Thoracic aorta (tissue), 2 donors: ENCODE results near the gene CASQ1. TPM values are rescaled to one million over a fixed set of nuclear protein-coding genes. Genes with fewer than 3 reads are reported as not detected.
A peak's percentile ranks its signal among the peaks of the same experiment; 100 is the strongest.

Source experiments
- ATAC-seq: fragments of 150-250 bp; one replicate; pipeline ENCODE4 v1.8.0; 2017; ENCODE audit warnings: low read depth; ENCODE audit not compliant: insufficient number of reproducible peaks, low FRiP score
- DNase-seq: peaks from one replicate; pipeline ENCODE4 v3.0.0-alpha.2; 2020; ENCODE audit warnings: low spot score
- H3K27ac ChIP-seq, 2 donors: fragments of 200-600 bp; sonication (generic); 1 replicate in 1 of 2; 2 replicates in 1 of 2; pipeline ENCODE4 v1.5.1; 2016; ENCODE audit warnings: mild to moderate bottlenecking in 2 of 2, moderate library complexity in 2 of 2
- H3K27me3 ChIP-seq: fragments of 200-600 bp; sonication (generic); replicated peaks from 2 replicates; pipeline ENCODE4 v1.6.0; 2016; ENCODE audit warnings: mild to moderate bottlenecking; ENCODE audit not compliant: insufficient read depth
- H3K36me3 ChIP-seq: fragments of 200-600 bp; sonication (generic); one replicate; pipeline ENCODE4 v1.5.1; 2016
- H3K4me1 ChIP-seq, 2 donors: fragments of 200-600 bp; sonication (generic); 1 replicate in 1 of 2; 2 replicates in 1 of 2; pipeline versions ENCODE4 v1.5.1 to v1.6.0; 2016; ENCODE audit warnings: low read depth in 2 of 2, mild to moderate bottlenecking in 1 of 2; ENCODE audit not compliant: control insufficient read depth in 1 of 2
- H3K4me3 ChIP-seq: fragments of 200-600 bp; sonication (generic); 2 replicates; pipeline ENCODE4 v1.5.1; 2016; ENCODE audit warnings: mild to moderate bottlenecking
- H3K9me3 ChIP-seq: fragments of 200-600 bp; sonication (generic); 2 replicates; pipeline ENCODE4 v1.5.1; 2016
- CTCF ChIP-seq: fragments of 200-600 bp; sonication (generic); IDR thresholded peaks from one replicate; pipeline ENCODE4 v1.5.1; 2019; ENCODE audit warnings: antibody characterized with exemption
- total RNA-seq, 2 donors: library from RNA; depleted of rRNA; stranded (reverse); fragments of >200 nt; gene quantifications; one replicate each; pipeline versions ENCODE4 v1.1.0 to v1.2.3, GENCODE V29; 2016

The CASQ1 gene
- total RNA-seq, 2 donors from 2014 or later: 6.0 to 10.7 TPM

GRCh38 chr1:160192234-160192633, 1.9 kb downstream of the CASQ1 start:
- DNase-seq (no peak), ATAC-seq (no peak)
- Histone ChIP-seq H3K9me3 (no peaks in the 10 kb centered on the region), H3K27me3 (no peaks in the 10 kb centered on the region), H3K36me3 (no peaks in the 10 kb centered on the region), H3K27ac (no peak overlapping the region), H3K4me1 (peaks cover 12 to 44% of the 10 kb centered on the region in 2 donors), H3K4me3 (no peak overlapping the region)
- no peak for TF ChIP-seq CTCF

GRCh38 chr1:160193091-160193819, 2.9 kb downstream of the CASQ1 start:
- Histone ChIP-seq H3K27me3 (no peaks in the 10 kb centered on the region), H3K4me3 (peak overlapping the region; percentile 48), H3K27ac (peak overlapping the region in 1 of 2 donors; percentile 51), H3K9me3 (no peaks in the 10 kb centered on the region), H3K36me3 (no peaks in the 10 kb centered on the region), H3K4me1 (peaks cover 12 to 44% of the 10 kb centered on the region in 2 donors)
- TF ChIP-seq CTCF: peak; percentile 98
- DNase-seq: peak; percentile 80
- ATAC-seq: peak; percentile 85

- ATAC-seq: no peak
- no peak overlapping the region for H3K4me3 ChIP-seq
- TF ChIP-seq CTCF: no peak
- no peaks in the 10 kb centered on the region for H3K36me3 ChIP-seq
- peaks cover 12 to 42% of the 10 kb centered on the region in 2 donors for H3K4me1 ChIP-seq
- no peaks in the 10 kb centered on the region for H3K27me3 ChIP-seq
- DNase-seq: no peak
- H3K27ac ChIP-seq: no peak overlapping the region
- no peaks in the 10 kb centered on the region for H3K9me3 ChIP-seq
These were observed 3.7 kb downstream of the CASQ1 start for GRCh38 chr1:160193832-160194736.

GRCh38 chr1:160194737-160195059, 4.3 kb downstream of the CASQ1 start:
- H3K27ac ChIP-seq: no peak overlapping the region
- DNase-seq: no peak
- no peak overlapping the region for H3K4me3 ChIP-seq
- no peak for TF ChIP-seq CTCF
- H3K27me3 ChIP-seq: no peaks in the 10 kb centered on the region
- peaks cover 12 to 35% of the 10 kb centered on the region in 2 donors for H3K4me1 ChIP-seq
- no peaks in the 10 kb centered on the region for H3K36me3 ChIP-seq
- H3K9me3 ChIP-seq: no peaks in the 10 kb centered on the region
- no peak for ATAC-seq

- H3K36me3 ChIP-seq: no peaks in the 10 kb centered on the region
- no peak for TF ChIP-seq CTCF
- H3K4me3 ChIP-seq: no peak overlapping the region
- DNase-seq (no peak), ATAC-seq (no peak)
- H3K4me1 ChIP-seq: peaks cover 6 to 21% of the 10 kb centered on the region in 2 donors
- no peaks in the 10 kb centered on the region for H3K27me3 ChIP-seq
- H3K27ac ChIP-seq: no peak overlapping the region
- no peaks in the 10 kb centered on the region for H3K9me3 ChIP-seq
These were observed 5.8 kb downstream of the CASQ1 start for GRCh38 chr1:160196143-160196542.
